ENCODE measurements around the gene AEBP2.
A peak's percentile ranks its signal among the peaks of the same experiment; 100 is the strongest.
"Not testable (repeated sequence)": the region's sequence is repeated elsewhere in the genome, so short reads cannot be mapped to it uniquely, and the experiment has no call there.

The AEBP2 gene

GRCh38 chr12:19456176-19456575 lies 16.9 kb downstream of the AEBP2 start:
- DNase-seq: no peak

GRCh38 chr12:19457561-19457960 lies 18.3 kb downstream of the AEBP2 start:
- DNase-seq: no peak

- DNase-seq: no peak
These were observed 19.4 kb downstream of the AEBP2 start for GRCh38 chr12:19458733-19459132.

GRCh38 chr12:19461999-19462398 lies 22.7 kb downstream of the AEBP2 start:
- DNase-seq: no peak

GRCh38 chr12:19462406-19462805 lies 23.1 kb downstream of the AEBP2 start:
- peak in 1 of 4 experiments; percentile 4 for DNase-seq

DNA sequence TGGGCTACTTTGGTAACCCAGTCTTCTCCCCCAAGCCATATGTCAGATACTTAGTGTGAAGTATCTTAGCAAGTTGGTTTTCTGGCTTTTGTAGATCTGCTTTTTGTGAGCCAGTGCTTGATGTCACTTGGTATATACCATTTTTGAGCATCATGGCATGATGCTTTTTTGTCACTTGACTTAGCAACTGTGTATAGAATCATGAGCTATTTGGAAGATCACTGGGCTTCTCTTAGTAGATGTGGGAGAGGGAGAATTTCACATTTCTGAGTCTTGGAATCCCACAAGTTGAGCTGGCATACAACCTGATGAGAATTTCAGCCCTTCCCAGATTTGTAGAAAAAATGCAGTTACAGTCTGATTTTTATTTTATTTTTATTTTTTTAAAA lies 24.9 kb downstream of the AEBP2 start:
- no peak for DNase-seq

DNA sequence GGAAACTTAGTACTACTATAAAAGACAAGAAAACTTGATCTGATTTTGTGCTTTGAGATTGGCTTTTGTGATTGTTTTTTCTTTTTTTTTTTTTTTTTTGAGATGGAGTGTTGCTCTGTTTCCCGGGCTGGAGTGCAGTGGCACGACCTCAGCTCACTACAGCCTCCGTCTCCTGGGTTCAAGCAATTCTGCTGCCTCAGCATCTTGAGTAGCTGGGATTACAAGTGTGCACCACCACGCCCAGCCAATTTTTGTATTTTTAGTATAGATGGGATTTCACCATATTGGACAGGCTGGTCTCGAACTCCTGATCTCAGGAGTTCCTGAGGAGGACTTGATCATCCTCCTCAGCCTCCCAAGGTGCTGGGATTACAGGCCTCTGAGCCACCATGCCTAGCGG lies 26.4 kb downstream of the AEBP2 start:
- no peak for DNase-seq

GRCh38 chr12:19474147-19474546 lies 34.9 kb downstream of the AEBP2 start:
- DNase-seq: no peak

- DNase-seq: not testable (repeated sequence)
These were observed 36.7 kb downstream of the AEBP2 start for GRCh38 chr12:19475884-19476505.

DNA sequence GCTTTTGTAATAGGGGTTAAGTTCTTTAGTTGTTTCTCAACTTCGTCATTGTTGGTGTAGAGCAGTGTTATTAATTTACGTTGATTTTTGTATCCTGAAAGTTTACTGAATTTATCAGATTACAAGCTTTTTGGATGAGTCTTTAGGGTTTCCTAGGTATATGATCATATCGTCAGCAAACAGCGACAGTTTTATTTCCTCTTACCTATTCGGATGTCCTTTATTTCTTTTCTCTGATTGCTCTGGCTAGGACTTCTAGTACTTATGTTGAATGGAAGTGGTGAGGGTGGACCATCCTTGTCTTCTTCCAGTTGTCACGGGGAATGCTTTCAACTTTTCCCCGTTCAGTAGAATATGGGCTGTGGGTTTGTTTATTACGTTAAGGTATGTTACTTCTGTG lies 37.8 kb downstream of the AEBP2 start:
- no peak for DNase-seq

DNA sequence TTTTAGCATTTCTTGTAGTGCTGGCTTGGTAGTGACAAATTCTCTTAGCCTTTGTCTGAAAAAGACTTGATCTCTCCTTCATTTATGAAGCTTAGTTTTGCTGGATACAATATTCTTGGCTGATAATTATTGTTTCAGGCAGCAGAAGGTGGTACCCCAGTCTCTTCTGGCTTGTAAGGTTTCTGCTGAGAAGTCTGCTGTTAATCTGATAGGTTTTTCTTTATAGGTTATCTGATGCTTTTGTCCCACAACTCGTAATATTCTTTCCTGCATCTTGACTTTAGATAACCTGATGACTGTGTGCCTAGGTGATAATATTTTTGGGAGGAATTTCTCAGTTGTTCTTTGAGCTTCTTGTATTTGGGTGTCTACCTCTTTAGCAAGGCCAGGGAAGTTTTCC lies 41.2 kb downstream of the AEBP2 start:
- DNase-seq: no peak

DNA sequence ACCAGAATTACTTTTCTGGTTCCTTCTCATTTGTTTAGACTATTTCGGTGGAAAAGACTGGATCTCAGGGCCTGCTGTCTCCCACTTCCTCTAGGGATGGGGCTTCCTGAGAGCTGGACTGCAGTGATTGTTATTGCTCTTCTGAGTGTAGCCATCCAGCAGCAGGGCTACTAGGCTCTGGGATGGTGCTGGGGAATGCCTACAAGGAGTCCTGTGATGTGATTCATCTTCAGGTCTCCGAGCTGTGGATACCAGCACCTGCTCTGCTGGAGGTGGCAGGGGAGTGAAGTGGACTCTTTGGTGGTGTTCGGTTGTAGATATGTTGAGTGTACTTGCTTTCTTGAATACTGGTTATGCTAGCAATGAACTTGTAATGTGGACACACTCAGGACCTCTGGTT lies 42.7 kb downstream of the AEBP2 start:
- DNase-seq: no peak

DNA sequence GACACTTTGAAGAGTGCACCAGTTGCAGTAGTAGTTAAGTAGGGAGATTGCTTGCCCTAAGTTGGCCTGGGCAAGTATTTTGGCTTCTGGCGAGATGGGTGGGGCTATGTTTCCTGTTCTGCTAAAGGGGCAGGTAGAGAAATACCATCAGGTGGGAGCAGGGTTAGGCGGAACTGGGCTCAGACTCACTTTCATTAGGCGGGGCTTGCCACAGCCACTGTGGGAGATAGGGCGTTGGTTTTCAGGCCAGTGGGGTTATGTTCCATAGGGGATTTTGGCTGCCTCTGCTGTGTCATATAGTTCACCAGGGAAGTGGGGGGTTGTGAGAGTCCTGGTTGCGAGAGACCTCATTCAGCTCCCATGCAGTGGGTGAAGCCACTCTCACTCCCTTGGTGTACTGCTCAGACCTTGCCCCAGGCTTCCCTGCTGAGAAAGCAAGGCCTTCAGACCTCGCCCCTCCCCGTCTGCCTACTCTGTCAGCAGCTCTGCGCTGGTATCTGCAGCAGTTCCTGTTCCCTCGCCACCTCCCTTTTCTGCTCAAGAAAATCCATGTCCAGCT lies 43.3 kb downstream of the AEBP2 start:
- peak; percentile 64 to 81 (median 78) for DNase-seq

DNA sequence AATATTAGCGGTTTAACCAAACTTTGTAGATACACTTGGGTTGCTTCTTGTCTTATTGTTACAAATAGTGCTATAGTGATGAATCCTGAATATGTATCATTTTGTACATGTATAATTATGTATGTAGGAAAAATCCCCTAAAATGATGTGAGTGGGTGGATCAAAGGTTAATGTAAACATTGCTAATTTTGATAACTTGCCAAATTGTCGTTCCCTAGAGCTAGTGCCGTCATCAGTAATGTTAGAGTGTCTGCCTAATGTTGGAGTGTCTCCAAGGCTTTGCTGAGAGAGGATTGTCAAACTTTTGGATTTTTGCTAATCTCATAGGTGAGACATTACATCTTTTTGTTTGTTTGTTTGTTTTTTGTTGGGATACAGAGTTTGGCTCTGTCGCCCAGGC lies 44.4 kb downstream of the AEBP2 start:
- no peak for DNase-seq

DNA sequence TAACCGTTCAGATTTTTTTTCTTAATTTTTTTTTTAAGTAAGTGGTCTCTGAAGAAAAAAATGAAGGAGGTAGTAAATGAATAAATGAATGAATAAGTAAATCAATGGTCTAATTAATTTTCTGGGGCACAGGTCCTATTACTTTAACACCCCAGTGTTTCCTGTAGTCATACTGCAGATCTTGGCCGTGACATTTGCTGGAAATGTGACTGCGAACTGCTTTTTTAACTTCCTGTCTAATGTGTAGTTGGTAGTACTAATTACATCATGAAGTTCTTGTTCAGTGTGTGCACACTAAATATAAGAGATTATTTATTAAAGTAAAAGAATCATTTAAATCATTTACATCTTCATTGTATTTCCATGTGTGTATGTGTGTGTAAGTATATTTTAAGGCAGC lies 45.4 kb downstream of the AEBP2 start:
- DNase-seq: peak in 2 of 4 experiments; percentile 29 to 31

GRCh38 chr12:19485240-19485639 lies 45.9 kb downstream of the AEBP2 start:
- peak in 2 of 4 experiments; percentile 4 to 15 for DNase-seq

- peak in 3 of 4 experiments; percentile 5 to 16 (median 12) for DNase-seq
These were observed 49.9 kb downstream of the AEBP2 start for GRCh38 chr12:19489168-19489567.

DNA sequence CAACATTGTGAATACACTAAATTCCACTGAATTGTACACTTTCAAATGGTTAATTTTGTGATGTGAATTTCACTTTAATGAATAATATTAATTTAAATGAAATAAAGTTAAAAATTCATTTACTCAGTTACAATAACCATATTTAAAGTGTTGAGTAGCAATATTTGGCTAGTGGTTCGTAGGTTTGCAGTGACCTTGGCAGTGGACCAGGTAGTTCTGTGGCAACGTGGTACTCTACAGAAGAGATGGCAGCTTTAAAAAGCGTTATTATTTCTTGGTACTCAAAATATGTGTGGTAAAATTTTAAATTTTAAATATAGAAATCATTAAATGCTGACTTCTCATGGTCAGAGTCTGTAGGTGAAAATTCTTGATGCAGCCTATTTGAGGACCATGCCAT lies 51.6 kb downstream of the AEBP2 start:
- no peak for DNase-seq

DNA sequence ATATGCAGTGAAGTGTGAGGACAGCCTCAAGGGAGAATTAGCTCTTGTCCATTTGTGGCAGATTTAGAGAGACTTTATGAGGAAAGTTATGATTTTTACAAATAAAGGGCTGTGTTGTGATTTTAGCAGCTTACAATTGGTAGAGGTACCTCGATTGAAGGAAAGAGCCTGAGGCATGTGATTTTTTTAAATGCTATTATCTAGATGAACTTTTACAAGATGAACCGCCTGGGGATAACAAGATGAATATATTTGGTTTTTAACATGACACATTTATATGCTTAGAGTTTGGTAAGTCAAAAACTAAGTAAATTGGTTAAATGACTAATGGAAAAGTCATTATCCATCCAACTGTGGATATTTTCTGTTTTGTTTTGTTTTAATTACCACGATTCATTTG lies 52.6 kb downstream of the AEBP2 start:
- DNase-seq: no peak

DNA sequence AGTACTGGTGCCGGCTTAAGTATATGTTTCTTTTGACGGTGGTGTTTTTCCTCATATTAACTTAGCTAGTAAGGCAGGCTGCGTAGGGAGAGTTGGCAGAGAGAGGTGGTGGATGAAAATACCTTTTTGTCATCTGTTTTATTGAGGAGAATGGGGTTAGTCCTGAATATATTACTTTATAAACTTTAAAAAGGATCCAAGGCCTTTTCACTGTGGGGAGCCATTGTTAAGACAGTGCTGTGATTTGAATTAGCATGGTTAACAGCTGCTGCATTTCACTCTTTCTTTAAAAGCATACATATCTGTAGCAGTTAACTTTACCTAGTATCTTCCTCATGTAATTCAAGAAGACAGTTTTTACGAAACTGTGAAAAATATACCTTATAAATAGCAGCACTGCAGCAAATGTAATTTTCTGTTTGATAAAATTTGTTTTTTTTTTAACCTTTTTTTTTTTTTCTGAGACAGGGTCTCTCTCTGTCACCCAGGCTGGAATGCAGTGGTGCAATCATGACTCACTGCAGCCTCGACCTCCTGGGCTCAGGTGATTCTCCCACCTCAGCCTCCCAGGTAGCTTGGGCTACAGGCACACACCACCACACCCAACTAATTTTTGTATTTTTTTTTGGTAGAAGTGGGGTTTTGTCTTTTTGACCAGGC lies 57.1 kb downstream of the AEBP2 start:
- DNase-seq: no peak

DNA sequence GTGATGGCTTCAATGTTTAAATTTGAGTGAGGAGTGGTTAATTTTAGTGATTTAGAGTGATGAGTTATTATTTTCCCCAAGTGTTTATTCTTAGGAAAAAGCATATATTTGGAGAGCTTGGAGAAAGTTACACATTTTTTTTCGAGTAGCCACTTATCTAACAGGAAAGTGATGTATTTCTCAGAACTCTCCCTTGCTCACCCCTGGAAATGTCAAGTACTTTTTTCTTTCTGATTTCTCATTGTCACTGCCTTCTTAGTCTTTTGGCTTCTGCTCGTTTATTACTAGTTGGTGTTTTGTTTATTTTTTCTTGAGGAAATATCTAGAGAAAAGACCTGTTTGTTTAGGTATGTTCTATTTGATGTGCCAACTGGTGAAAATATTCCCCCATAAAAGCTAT lies 58.8 kb downstream of the AEBP2 start:
- DNase-seq: no peak

- no peak for DNase-seq
These were observed 59.7 kb downstream of the AEBP2 start for GRCh38 chr12:19499030-19499429.

DNA sequence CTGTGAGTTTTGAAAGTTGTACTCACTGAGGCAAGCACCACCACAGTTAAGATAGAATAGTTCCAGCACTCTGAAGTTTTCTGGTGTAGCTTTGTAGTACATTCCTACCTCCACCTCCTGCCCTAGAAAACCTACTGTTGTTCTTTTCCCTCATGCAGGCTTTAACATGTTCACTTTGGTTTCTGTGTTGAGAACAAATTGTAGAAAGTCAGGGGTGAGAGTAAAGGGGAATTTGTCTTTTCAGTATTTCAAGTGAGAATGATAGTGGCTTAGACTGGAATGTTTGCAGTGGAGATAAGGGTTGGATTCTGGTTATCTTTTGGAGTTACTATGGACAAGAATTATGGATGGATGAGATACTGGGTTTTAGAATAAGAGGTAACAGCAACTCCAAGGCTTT lies 67.2 kb downstream of the AEBP2 start:
- no peak for DNase-seq

DNA sequence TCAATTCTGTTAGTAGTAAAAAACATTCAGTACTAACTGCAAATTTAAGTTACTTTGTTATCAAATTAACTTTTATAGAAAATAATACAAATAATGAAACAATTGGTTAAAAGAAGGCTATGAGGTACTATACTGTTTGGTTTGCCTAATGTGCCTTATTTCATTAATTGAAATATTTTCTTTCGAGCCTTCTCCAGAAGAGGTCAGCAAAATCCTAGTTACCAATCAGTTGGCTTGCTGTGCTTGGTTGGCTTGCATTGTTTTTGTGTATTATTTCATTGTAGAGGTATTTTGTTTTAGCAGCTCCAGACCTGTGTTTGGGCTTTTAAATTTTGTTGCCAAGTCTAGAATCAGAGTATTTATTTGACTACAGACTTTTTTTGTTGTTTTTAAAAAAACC lies 68.5 kb downstream of the AEBP2 start:
- DNase-seq: no peak

All from suppressor macrophage (primary cell).